GM12864 (cell line): ENCODE results near the gene OBSCN.

Source experiments
- DNase-seq: peaks from one replicate; pipeline ENCODE4 v3.0.0-alpha.2; 2011; ENCODE audit warnings: low read depth
- H3K4me3 ChIP-seq: 2 replicates; pipeline ENCODE4 v1.5.1; 2011; ENCODE audit warnings: mild to moderate bottlenecking, low read depth, low read length, control low read depth
- TF ChIP-seq, protein P1 (sequence below): IDR thresholded peaks from 2 replicates; pipeline ENCODE4 v1.5.1; 2011; ENCODE audit warnings: low read depth, mild to moderate bottlenecking, moderate library complexity, low read length, control low read depth, inconsistent platforms; ENCODE audit errors: missing control alignments

OBSCN gene

DNA sequence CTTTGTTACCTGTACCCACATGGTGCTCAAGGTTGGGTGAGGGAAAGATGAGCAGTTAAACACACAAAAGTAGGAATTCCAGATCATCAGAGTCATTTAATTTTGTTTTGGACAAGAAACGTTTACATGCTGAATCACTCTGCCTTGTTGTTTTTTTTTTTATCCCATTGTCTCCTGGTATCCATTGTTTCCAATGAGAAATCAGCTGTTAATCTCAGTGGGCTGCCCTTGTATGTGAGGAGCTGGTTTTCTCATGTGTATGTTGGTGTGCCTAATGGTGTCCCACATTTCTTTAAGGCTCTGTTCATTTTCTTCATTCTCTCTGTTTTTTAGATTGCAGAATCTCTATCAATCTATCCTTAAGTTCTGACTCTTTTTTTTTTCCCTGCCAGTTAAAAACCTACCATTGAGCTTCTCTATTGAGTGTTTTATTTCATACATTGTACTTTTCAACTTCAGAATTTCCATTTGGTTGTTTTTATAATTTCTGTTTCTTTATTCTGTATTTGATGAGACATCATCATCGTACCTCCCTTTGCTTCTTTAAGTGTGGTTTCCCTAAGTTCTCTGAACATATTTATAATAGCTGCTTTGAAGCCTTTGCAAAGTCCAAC, 8.8 kb upstream of the OBSCN start:
- DNase-seq, result no peak
- TF ChIP-seq, protein P1, sequence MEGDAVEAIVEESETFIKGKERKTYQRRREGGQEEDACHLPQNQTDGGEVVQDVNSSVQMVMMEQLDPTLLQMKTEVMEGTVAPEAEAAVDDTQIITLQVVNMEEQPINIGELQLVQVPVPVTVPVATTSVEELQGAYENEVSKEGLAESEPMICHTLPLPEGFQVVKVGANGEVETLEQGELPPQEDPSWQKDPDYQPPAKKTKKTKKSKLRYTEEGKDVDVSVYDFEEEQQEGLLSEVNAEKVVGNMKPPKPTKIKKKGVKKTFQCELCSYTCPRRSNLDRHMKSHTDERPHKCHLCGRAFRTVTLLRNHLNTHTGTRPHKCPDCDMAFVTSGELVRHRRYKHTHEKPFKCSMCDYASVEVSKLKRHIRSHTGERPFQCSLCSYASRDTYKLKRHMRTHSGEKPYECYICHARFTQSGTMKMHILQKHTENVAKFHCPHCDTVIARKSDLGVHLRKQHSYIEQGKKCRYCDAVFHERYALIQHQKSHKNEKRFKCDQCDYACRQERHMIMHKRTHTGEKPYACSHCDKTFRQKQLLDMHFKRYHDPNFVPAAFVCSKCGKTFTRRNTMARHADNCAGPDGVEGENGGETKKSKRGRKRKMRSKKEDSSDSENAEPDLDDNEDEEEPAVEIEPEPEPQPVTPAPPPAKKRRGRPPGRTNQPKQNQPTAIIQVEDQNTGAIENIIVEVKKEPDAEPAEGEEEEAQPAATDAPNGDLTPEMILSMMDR, result no peak
- no peak overlapping the region for H3K4me3 ChIP-seq

DNA sequence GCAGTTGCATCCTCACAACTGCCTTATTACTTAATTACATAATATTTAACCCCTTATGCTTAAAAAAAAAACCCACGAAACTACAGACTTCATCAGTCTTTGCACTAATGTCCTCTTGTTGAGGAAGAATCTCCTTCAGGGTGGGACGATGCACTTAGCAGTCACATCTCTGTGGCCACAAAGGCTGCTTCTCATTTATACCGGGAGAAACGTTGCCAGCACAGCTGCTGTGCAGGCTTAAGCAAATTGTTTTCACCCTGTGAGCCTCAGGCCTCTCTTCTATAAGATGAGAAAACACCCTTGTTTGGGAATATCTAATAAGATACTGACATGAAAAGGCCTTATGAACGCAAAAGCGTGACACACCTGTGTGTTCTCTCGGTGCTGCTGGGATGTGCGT, 2.9 kb upstream of the OBSCN start:
- no peak for DNase-seq
- no peak overlapping the region for H3K4me3 ChIP-seq
- TF ChIP-seq, protein P1, result no peak

DNA sequence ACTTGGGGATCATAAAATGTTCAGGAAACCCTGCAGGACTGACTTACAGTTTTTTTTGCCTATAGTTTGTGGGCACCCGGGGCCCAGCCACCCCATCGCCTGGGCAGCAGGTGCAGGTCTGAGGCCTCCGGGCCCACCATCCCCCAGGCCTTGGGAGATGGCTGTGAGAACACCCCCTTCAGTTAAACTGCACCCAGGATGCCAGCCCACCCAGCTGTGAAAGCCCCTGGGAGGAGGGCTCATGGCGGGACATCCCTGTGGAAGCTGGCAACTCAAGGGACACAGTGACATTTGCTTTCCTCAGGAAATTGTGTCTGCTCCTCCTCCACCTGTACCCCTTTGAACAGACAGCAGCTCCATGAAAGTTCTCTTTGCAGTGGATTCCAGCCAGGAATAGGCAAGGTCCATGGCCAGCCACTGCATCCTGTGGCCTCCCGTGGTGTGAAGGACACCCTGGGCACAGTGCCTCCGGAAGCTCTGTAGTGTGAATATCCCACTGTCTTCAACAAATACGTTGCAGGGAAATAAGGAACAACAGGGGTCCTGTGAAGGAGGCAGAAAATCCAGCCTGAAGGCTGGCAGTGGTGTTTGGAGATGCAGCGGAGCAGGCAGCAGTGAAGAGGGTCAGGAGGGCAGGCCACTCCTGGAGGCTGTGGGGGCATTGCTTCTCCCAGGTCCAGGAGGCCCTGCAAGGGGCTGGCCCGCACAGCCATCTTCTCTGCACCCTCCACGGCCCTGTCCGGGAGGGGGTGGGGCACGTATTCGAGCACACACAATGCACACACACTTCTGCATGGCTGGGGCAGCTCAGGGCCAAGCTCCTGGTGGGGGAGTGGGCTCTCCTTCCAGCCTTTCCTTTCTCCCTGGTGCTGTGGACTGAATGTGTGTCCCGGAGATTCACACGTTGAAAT, 2.1 kb upstream of the OBSCN start:
- no peak overlapping the region for H3K4me3 ChIP-seq
- TF ChIP-seq, protein P1, result no peak
- no peak for DNase-seq

DNA sequence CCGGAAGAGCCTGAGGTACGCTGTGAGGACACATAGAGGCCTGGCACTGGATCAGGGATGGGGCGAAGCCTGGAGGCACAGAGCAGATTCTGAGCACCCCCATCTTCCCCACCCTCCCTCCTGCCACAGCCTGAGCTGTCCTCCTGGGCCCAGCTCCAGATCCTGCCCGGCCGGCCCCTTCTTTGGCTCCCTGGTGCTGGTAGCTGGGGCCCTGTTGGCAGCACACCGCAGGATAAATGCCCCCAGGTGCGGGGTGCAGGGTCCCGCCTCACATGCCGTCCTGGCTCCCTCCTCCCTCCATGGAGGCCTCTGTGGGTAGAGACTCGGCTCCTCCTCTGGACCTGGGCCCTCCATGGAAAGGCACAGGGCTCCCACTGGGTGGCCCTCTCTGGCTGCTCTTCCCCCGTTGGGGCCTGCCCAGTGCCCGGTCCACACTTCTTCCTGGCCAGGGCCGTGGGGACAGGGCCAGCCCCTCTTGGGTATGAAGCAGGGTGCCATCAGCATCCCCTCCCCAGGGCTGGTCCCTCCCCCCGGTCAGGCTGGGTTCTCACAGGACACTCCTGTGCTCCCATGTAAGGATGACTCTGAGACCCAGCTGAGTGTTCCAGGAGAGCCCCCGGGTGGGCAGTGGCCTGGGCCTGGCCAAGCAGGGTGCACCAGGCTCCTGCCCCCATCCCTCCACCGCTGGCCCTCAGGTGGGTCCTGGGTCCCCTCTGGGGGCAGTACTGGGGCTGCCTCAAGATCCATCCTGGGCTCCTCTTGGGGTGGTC, 1.1 kb upstream of the OBSCN start:
- TF ChIP-seq, protein P1, result no peak
- no peak for DNase-seq

DNA sequence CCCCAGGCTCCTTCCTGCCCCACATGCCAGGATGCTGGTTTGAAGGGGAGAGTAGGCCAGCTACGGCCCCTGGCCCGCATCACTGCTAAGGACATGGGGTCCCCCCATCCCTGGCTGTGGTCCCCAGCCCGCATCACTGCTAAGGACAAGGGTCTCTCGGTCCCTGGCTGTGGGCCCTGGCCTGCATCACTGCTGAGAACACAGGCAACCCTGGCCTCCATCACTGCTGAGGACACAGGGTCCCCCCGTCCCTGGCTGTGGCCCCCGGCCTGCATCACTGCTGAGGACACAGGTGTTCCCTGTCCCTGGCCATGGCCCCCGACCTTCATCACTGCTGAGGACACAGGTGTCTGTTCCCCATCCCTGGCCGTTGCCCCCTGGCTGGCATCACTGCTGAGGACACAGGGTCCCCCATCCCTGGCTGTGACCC, 448 bp upstream of the OBSCN start:
- TF ChIP-seq, protein P1, result no peak
- DNase-seq, result no peak
- no peak overlapping the region for H3K4me3 ChIP-seq

More for the DNA sequence above, 1.1 kb upstream of the OBSCN start:
- no peak overlapping the region for H3K4me3 ChIP-seq

DNA sequence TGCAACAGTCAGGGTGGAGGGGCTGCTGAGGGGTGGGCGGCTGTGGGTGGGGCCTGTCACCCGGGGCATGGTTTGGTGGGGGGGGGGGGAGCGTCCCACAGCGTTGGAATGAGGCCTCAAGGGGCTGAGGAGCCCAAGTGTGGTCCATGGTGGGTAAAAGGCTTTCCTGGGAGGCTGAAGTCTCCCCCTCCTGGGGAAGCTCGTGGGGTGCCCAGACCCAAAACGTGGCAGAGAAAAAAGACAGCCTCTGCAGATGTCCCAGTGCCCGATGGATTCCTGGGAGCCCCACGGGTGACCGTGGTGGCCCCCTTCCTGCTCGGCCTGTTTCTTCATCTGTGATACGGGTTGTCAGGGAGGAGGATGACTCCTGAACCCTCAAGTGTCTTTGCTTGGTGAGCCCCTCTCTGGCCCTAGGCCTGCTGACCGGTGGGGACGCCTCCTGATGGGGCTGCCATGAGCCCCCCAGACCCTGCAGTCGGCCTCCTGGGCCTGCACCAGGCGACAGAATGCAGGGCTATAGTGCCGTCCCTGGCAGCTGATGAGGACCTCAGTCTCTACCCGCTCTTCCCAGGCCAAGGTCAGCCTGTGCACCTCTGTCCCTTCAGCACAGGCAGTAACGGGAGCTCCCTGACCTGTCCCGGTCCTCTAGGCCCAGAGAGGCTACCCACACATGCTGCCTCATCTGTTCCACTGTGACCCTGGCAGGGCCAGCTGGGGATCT, 1.1 kb downstream of the OBSCN start:
- no peak overlapping the region for H3K4me3 ChIP-seq
- no peak for DNase-seq
- TF ChIP-seq, protein P1, result no peak
